B cell (primary cell): ENCODE data around the gene TPST1. TPM values are rescaled to one million over a fixed set of nuclear protein-coding genes. Genes with fewer than 3 reads are reported as not detected.
A peak's percentile ranks its signal among the peaks of the same experiment; 100 is the strongest.
"Not testable (repeated sequence)": the region's sequence is repeated elsewhere in the genome, so short reads cannot be mapped to it uniquely, and the experiment has no call there.

Experiments used
- ATAC-seq: fragments of 200-7000 bp; cut with Tn5 transposase; one replicate; pipeline ENCODE4 v1.10.0; 2021; ENCODE audit warnings: low read depth, mild to moderate bottlenecking, moderate number of reproducible peaks, moderate library complexity
- CTCF ChIA-PET: fragments of 350-600 bp; sonication (Branson Sonifier 250); formaldehyde crosslinking; loops from one replicate; lab custom pipeline; 2021; ENCODE audit warnings: antibody characterized with exemption, inconsistent platforms; lab: Charles Lee
- POLR2A ChIA-PET: fragments of 350-600 bp; sonication (Branson Sonifier 250); formaldehyde crosslinking; loops from one replicate; lab custom pipeline; 2021; ENCODE audit warnings: antibody characterized with exemption; lab: Charles Lee
- DNase-seq: peaks from one replicate; pipeline ENCODE4 v3.0.0; 2013
- H2AFZ ChIP-seq: 2 replicates; pipeline ENCODE4 v1.6.1; 2012; ENCODE audit warnings: mild to moderate bottlenecking, low read depth, low read length; ENCODE audit not compliant: insufficient read depth, poor library complexity, severe bottlenecking
- H3K27ac ChIP-seq, 2 donors: 1 replicate in 1 of 2; 2 replicates in 1 of 2; pipeline ENCODE4 v1.5.1; 2012 to 2013; ENCODE audit warnings: low read length in 2 of 2, mild to moderate bottlenecking in 2 of 2, moderate library complexity in 1 of 2
- H3K27me3 ChIP-seq, 4 experiments: fragments of 200-600 bp in 1 of 4; sonication (generic) in 1 of 4; replicated peaks in 1 of 4; 1 replicate in 2 of 4; 2 replicates in 2 of 4; pipeline versions ENCODE4 v1.6.1 to v1.7.0; 2013 to 2016; ENCODE audit warnings: low read length in 3 of 4, mild to moderate bottlenecking in 2 of 4, mixed read lengths in 1 of 4, moderate library complexity in 1 of 4; ENCODE audit not compliant: insufficient read depth in 4 of 4, control insufficient read depth in 3 of 4; ENCODE audit errors: control extremely low read depth in 1 of 4
- H3K36me3 ChIP-seq, 2 experiments: replicated peaks in 1 of 2; 1 replicate in 1 of 2; 2 replicates in 1 of 2; pipeline versions ENCODE4 v1.6.1 to v1.7.1; 2013; ENCODE audit warnings: low read length in 1 of 2; ENCODE audit not compliant: insufficient read depth in 2 of 2, control insufficient read depth in 1 of 2; ENCODE audit errors: control extremely low read depth in 1 of 2, extremely low read depth in 1 of 2
- H3K4me1 ChIP-seq, 2 donors: fragments of 200-600 bp in 1 of 2; sonication (generic) in 1 of 2; 1 replicate in 1 of 2; 2 replicates in 1 of 2; pipeline versions ENCODE4 v1.5.1 to v1.6.1; 2013 to 2017; ENCODE audit warnings: low read length in 2 of 2; ENCODE audit not compliant: control insufficient read depth in 2 of 2, insufficient read depth in 2 of 2
- H3K4me2 ChIP-seq: replicated peaks from 2 replicates; pipeline ENCODE3; 2012; ENCODE audit warnings: mild to moderate bottlenecking, low read depth, low read length; ENCODE audit not compliant: poor library complexity, severe bottlenecking
- H3K4me3 ChIP-seq, 5 experiments: fragments of 200-600 bp in 1 of 5; sonication (generic) in 1 of 5; 1 replicate in 3 of 5; 2 replicates in 2 of 5; pipeline versions ENCODE4 v1.5.1 to v1.7.0; 2011 to 2016; ENCODE audit warnings: low read length in 4 of 5, mild to moderate bottlenecking in 4 of 5, low read depth in 2 of 5, control low read depth in 1 of 5, moderate library complexity in 1 of 5; ENCODE audit not compliant: insufficient read depth in 1 of 5; ENCODE audit errors: control extremely low read depth in 1 of 5, extremely low read depth in 1 of 5
- H3K79me2 ChIP-seq: fragments of 200-600 bp; sonication (generic); one replicate; pipeline ENCODE4 v1.6.0; 2016; ENCODE audit warnings: low read length; ENCODE audit not compliant: control insufficient read depth, insufficient read depth
- H3K9ac ChIP-seq: fragments of 200-600 bp; sonication (generic); 2 replicates; pipeline ENCODE4 v1.6.1; 2017; ENCODE audit warnings: mild to moderate bottlenecking, low read length, moderate library complexity
- H3K9me3 ChIP-seq, 3 donors: one replicate each; pipeline versions ENCODE4 v1.6.1 to v1.7.1; 2013; ENCODE audit warnings: low read length in 2 of 3; ENCODE audit not compliant: control insufficient read depth in 2 of 3, insufficient read depth in 1 of 3; ENCODE audit errors: control extremely low read depth in 1 of 3
- H4K20me1 ChIP-seq: 2 replicates; pipeline ENCODE4 v1.6.0; 2012; ENCODE audit warnings: mild to moderate bottlenecking, low read length; ENCODE audit not compliant: insufficient read depth, control insufficient read depth, poor library complexity, severe bottlenecking
- H3K27ac Mint-ChIP-seq: one replicate; pipeline ENCODE4 v1.8.0; 2021; ENCODE audit warnings: mixed read lengths
- H3K27me3 Mint-ChIP-seq: one replicate; pipeline ENCODE4 v1.8.0; 2021; ENCODE audit warnings: mixed read lengths
- H3K4me1 Mint-ChIP-seq: one replicate; pipeline ENCODE4 v1.8.0; 2021; ENCODE audit warnings: mixed read lengths
- H3K4me3 Mint-ChIP-seq: one replicate; pipeline ENCODE4 v1.8.0; 2021; ENCODE audit warnings: mixed read lengths
- H3K9me3 Mint-ChIP-seq: one replicate; pipeline ENCODE4 v1.8.0; 2022; ENCODE audit warnings: mixed read lengths; ENCODE audit not compliant: insufficient read depth
- CTCF ChIP-seq: fragments of 200-600 bp; IDR thresholded peaks from one replicate; pipeline ENCODE4 v1.8.0; 2022; ENCODE audit warnings: antibody characterized with exemption, mild to moderate bottlenecking
- EZH2 ChIP-seq: IDR thresholded peaks from 2 replicates; pipeline ENCODE4 v1.6.1; 2012; ENCODE audit warnings: borderline replicate concordance, low read depth, mild to moderate bottlenecking, moderate library complexity, low read length; ENCODE audit not compliant: insufficient read depth, poor library complexity, severe bottlenecking
- WGBS: methylation state at CpG from one replicate; pipeline ENCODE4 v1.1.5; 2013; ENCODE audit warnings: missing lambda C conversion rate; ENCODE audit not compliant: insufficient coverage; 5-methylcytosine and 5-hydroxymethylcytosine counted together
- intact Hi-C: fragments of 100-400 bp; cut with micrococcal nuclease; formaldehyde crosslinking; loops from one replicate; pipeline ENCODE4 v1.10.0; 2022
- polyA minus RNA-seq: library from RNA; depleted of rRNA, polyadenylated mRNA; stranded (reverse); fragments of >200 nt; gene quantifications from 2 replicates; pipeline ENCODE4 v1.2.3, GENCODE V29; 2012
- polyA plus RNA-seq: library from polyadenylated mRNA; depleted of rRNA; stranded (reverse); fragments of >200 nt; gene quantifications from 2 replicates; pipeline ENCODE4 v1.2.3, GENCODE V29; 2012
- total RNA-seq, 2 donors: library from RNA; stranded (reverse); fragments of 120-200 nt in 1 of 2; gene quantifications; 1 replicate in 1 of 2; 2 replicates in 1 of 2; pipeline versions ENCODE4 v1.2.3 to v1.2.4, GENCODE V29; 2013 to 2022

Gene TPST1
- total RNA-seq, result 11.3 and 13.0 TPM in 2 replicates
- total RNA-seq (2013), result 21.1 TPM
- polyA plus RNA-seq, result 17.0 and 25.4 TPM in 2 replicates
- polyA minus RNA-seq, result 25.8 and 39.1 TPM in 2 replicates

- peaks cover 41% of the 10 kb centered on the region for H3K4me1 Mint-ChIP-seq
- peak within 1 kb of the TSS; percentile 68 to 84 for H3K27ac ChIP-seq
- ChIA-PET POLR2A (interaction anchor here (0.6 to 1.3 kb wide), 4 partner anchors 13 to 645 kb away, joined by 3 to 4 read pairs (median 4); partner anchors contain the start of gene ASL), CTCF (interaction anchor here (0.7 to 1.3 kb wide), 3 partner anchors 89 to 91 kb away, joined by 3 to 5 read pairs (median 3); partner anchors contain the start of gene CRCP)
- H3K9me3 Mint-ChIP-seq, result no peaks in the 10 kb centered on the region
- no peaks in the 10 kb centered on the region for H3K27me3 Mint-ChIP-seq
- H3K4me2 ChIP-seq, result peak within 1 kb of the TSS; percentile 91
- H3K27me3 ChIP-seq, result peaks cover 0 to 4% (median 1%) of the 10 kb centered on the region in 4 experiments
- peak within 1 kb of the TSS; percentile 79 for H3K9ac ChIP-seq
- H3K4me3 ChIP-seq, result peak within 1 kb of the TSS; percentile 66 to 87 (median 75)
- H3K9me3 ChIP-seq, result no peaks in the 10 kb centered on the region
- H3K4me3 Mint-ChIP-seq, result peak within 1 kb of the TSS; percentile 96
- H3K4me1 ChIP-seq, result peaks cover 40 to 41% of the 10 kb centered on the region in 2 donors
- DNase-seq (peak; percentile 97), ATAC-seq (peak; percentile 95)
- H2AFZ ChIP-seq, result peak within 1 kb of the TSS; percentile 74
- H3K79me2 ChIP-seq, result peaks cover 28% of the 10 kb centered on the region
- peaks cover 11% of the 10 kb centered on the region for H4K20me1 ChIP-seq
- intact Hi-C loops, result loop anchor here (1.0 kb wide), 2 partner anchors 91 to 288 kb away; partner anchors contain the start of gene CRCP
- H3K36me3 ChIP-seq, result peaks cover 0 to 3% of the 10 kb centered on the region in 2 experiments
- peak within 1 kb of the TSS; percentile 92 for H3K27ac Mint-ChIP-seq
- TF ChIP-seq CTCF (peak; percentile 75), EZH2 (no peak)
- under 1% methylated on average over 90 of the region's 90 CpGs for WGBS
Observed at GRCh38 chr7:66204822-66205740, at the start of gene TPST1. TSS of gene TPST1 (plus strand) at chr7:66205334. CDS start at chr7:66240426, 35,092 bp downstream.

GRCh38 chr7:66156035-66156434 is 49.1 kb upstream of the TPST1 start:
- H3K27ac Mint-ChIP-seq, H3K4me1 ChIP-seq, H3K27me3 ChIP-seq, H3K79me2 ChIP-seq, H3K27ac ChIP-seq, H3K4me1 Mint-ChIP-seq, H3K9me3 Mint-ChIP-seq, H3K4me2 ChIP-seq, H3K9ac ChIP-seq, ATAC-seq, H4K20me1 ChIP-seq, POLR2A ChIA-PET, H3K4me3 ChIP-seq, CTCF ChIA-PET, H3K27me3 Mint-ChIP-seq, H2AFZ ChIP-seq, H3K4me3 Mint-ChIP-seq, DNase-seq, intact Hi-C loops: not testable (repeated sequence)
- H3K36me3 ChIP-seq, result peaks cover 11 to 48% of the 10 kb centered on the region in 2 experiments
- H3K9me3 ChIP-seq, result peaks cover 0 to 20% (median 2%) of the 10 kb centered on the region in 3 donors
- WGBS, result no CpG with 5 or more reads among the region's 7 CpGs
